Suprapubic skin (tissue), 4 donors: ENCODE data around the gene KRR1. TPM values are rescaled to one million over a fixed set of nuclear protein-coding genes. Genes with fewer than 3 reads are reported as not detected.

Experiments used
- DNase-seq, 2 donors: peaks; one replicate each; pipeline ENCODE4 v3.0.0-alpha.2; 2019; ENCODE audit warnings: low spot score in 2 of 2
- H3K27ac ChIP-seq: fragments of 200-600 bp; sonication (generic); one replicate; pipeline ENCODE4 v1.5.1; 2019
- H3K27me3 ChIP-seq: fragments of 200-600 bp; sonication (generic); one replicate; pipeline ENCODE4 v1.5.1; 2019
- H3K36me3 ChIP-seq: fragments of 200-600 bp; sonication (generic); one replicate; pipeline ENCODE4 v1.5.1; 2019
- H3K4me1 ChIP-seq: fragments of 200-600 bp; sonication (generic); one replicate; pipeline ENCODE4 v1.5.1; 2019
- H3K4me3 ChIP-seq: fragments of 200-600 bp; sonication (generic); one replicate; pipeline ENCODE4 v1.5.1; 2019; ENCODE audit warnings: mild to moderate bottlenecking
- H3K9me3 ChIP-seq: fragments of 200-600 bp; sonication (generic); one replicate; pipeline ENCODE4 v1.5.1; 2019
- CTCF ChIP-seq, 2 donors: fragments of 200-600 bp in 1 of 2; fragments of 450-650 bp in 1 of 2; sonication (generic) in 1 of 2; IDR thresholded peaks; one replicate each; pipeline ENCODE4 v1.5.1; 2016 to 2019; ENCODE audit warnings: antibody characterized with exemption in 2 of 2, mild to moderate bottlenecking in 1 of 2, moderate library complexity in 1 of 2
- EP300 ChIP-seq: sonication (generic); formaldehyde crosslinking; IDR thresholded peaks from one replicate; pipeline ENCODE4 v1.6.1; 2017; ENCODE audit warnings: antibody characterized with exemption
- POLR2A ChIP-seq, 2 donors: fragments of 450-650 bp; IDR thresholded peaks; one replicate each; pipeline ENCODE4 v1.6.1; 2017; ENCODE audit warnings: antibody characterized with exemption in 2 of 2, mild to moderate bottlenecking in 2 of 2, moderate library complexity in 2 of 2
- POLR2AphosphoS5 ChIP-seq, 3 donors: sonication (generic); formaldehyde crosslinking; IDR thresholded peaks; one replicate each; pipeline ENCODE4 v1.6.1; 2017; ENCODE audit warnings: antibody characterized with exemption in 3 of 3
- WGBS: methylation state at CpG from one replicate; pipeline ENCODE4 v1.1.5; 2018; 5-methylcytosine and 5-hydroxymethylcytosine counted together
- total RNA-seq, 4 donors: library from RNA; depleted of rRNA; stranded (reverse); fragments of >200 nt; gene quantifications; one replicate each; pipeline ENCODE4 v1.1.0, GENCODE V29; 2016

The KRR1 gene
- total RNA-seq, 4 donors from 2014 or later, result 34.6 to 56.5 (median 39.1) TPM

GRCh38 chr12:75548879-75549278 is 37.5 kb upstream of the KRR1 start:
- Histone ChIP-seq H3K36me3 (no peaks in the 10 kb centered on the region), H3K27ac (no peak overlapping the region), H3K9me3 (no peaks in the 10 kb centered on the region), H3K4me1 (no peaks in the 10 kb centered on the region), H3K4me3 (no peak overlapping the region), H3K27me3 (no peaks in the 10 kb centered on the region)
- 62% methylated on average over 1 of the region's 1 CpG for WGBS
- DNase-seq, result no peak
- no peak for TF ChIP-seq POLR2AphosphoS5 (IDR thresholded peaks at IDR 0.05)
- no peak for TF ChIP-seq CTCF (IDR thresholded peaks at IDR 0.05)
- no peak for TF ChIP-seq EP300
- no peak for TF ChIP-seq POLR2A (IDR thresholded peaks at IDR 0.05)

GRCh38 chr12:75545636-75546035 is 34.2 kb upstream of the KRR1 start:
- H3K9me3 ChIP-seq, result no peaks in the 10 kb centered on the region
- H3K27ac ChIP-seq, result no peak overlapping the region
- no peaks in the 10 kb centered on the region for H3K27me3 ChIP-seq
- no peaks in the 10 kb centered on the region for H3K36me3 ChIP-seq
- TF ChIP-seq CTCF (IDR thresholded peaks at IDR 0.05) (no peak), POLR2AphosphoS5 (IDR thresholded peaks at IDR 0.05) (no peak), POLR2A (IDR thresholded peaks at IDR 0.05) (no peak), EP300 (no peak)
- no peaks in the 10 kb centered on the region for H3K4me1 ChIP-seq
- DNase-seq, result no peak
- WGBS, result 93% methylated on average over 1 of the region's 1 CpG
- H3K4me3 ChIP-seq, result no peak overlapping the region

- 98% methylated on average over 1 of the region's 1 CpG for WGBS
- H3K4me1 ChIP-seq, result no peaks in the 10 kb centered on the region
- no peak for DNase-seq
- no peak overlapping the region for H3K4me3 ChIP-seq
- H3K36me3 ChIP-seq, result no peaks in the 10 kb centered on the region
- H3K27ac ChIP-seq, result no peak overlapping the region
- no peaks in the 10 kb centered on the region for H3K27me3 ChIP-seq
- H3K9me3 ChIP-seq, result no peaks in the 10 kb centered on the region
- TF ChIP-seq CTCF (IDR thresholded peaks at IDR 0.05), result no peak
These were observed 32.1 kb upstream of the KRR1 start for GRCh38 chr12:75543529-75543928.

- no peaks in the 10 kb centered on the region for H3K4me1 ChIP-seq
- no peaks in the 10 kb centered on the region for H3K36me3 ChIP-seq
- DNase-seq, result no peak
- no peaks in the 10 kb centered on the region for H3K9me3 ChIP-seq
- no peaks in the 10 kb centered on the region for H3K27me3 ChIP-seq
- H3K27ac ChIP-seq, result no peak overlapping the region
- no peak for TF ChIP-seq POLR2AphosphoS5 (IDR thresholded peaks at IDR 0.05)
- TF ChIP-seq EP300, result no peak
- TF ChIP-seq POLR2A (IDR thresholded peaks at IDR 0.05), result no peak
- TF ChIP-seq CTCF (IDR thresholded peaks at IDR 0.05), result no peak
- no peak overlapping the region for H3K4me3 ChIP-seq
- 45% methylated on average over 1 of the region's 1 CpG for WGBS
These were observed 31.5 kb upstream of the KRR1 start for GRCh38 chr12:75542942-75543341.

GRCh38 chr12:75539889-75540288 is 28.5 kb upstream of the KRR1 start:
- no peak overlapping the region for H3K4me3 ChIP-seq
- H3K9me3 ChIP-seq, result no peaks in the 10 kb centered on the region
- no peaks in the 10 kb centered on the region for H3K4me1 ChIP-seq
- DNase-seq, result no peak
- H3K36me3 ChIP-seq, result no peaks in the 10 kb centered on the region
- TF ChIP-seq POLR2AphosphoS5 (IDR thresholded peaks at IDR 0.05), result no peak
- TF ChIP-seq CTCF (IDR thresholded peaks at IDR 0.05), result no peak
- TF ChIP-seq POLR2A (IDR thresholded peaks at IDR 0.05), result no peak
- no peak for TF ChIP-seq EP300
- no peak overlapping the region for H3K27ac ChIP-seq
- H3K27me3 ChIP-seq, result no peaks in the 10 kb centered on the region
- 75% methylated on average over 2 of the region's 2 CpGs for WGBS
